MM.1S (cell line): ENCODE results near the gene COL13A1.

ENCODE experiments used
- EZH2 ChIP-seq: fragments of 300-600 bp; sonication (generic); optimal IDR thresholded peaks from 2 replicates; pipeline ENCODE3; 2017; ENCODE audit warnings: low read depth, mild to moderate bottlenecking, antibody characterized with exemption, low read length, mixed read lengths
- TF ChIP-seq, protein P1 (sequence below): fragments of 300-600 bp; sonication (generic); IDR thresholded peaks from 2 replicates; pipeline ENCODE4 v1.5.1; 2016; ENCODE audit warnings: antibody characterized with exemption, low read length, mixed read lengths

DNA sequence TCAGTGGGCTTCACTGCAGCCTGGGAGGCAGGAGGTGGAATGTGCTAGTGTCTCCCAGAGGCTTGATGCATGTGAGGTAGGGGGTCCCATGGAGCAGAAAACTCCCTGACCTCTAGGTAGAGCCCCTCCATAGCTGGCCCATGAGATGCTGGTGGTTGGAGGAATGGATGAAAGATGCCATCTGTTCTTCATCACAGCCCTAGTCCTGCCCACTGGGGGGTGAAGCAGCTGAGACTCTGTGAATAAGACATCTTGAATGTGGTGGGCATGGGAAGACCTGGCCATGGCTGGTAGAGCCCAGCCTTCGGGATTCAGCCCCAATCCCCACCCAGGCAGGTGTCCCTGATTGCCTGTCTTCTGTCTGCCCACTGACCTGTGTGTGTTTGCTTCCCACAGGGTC lies 92.5 kb downstream of the COL13A1 start:
- TF ChIP-seq, protein P1, sequence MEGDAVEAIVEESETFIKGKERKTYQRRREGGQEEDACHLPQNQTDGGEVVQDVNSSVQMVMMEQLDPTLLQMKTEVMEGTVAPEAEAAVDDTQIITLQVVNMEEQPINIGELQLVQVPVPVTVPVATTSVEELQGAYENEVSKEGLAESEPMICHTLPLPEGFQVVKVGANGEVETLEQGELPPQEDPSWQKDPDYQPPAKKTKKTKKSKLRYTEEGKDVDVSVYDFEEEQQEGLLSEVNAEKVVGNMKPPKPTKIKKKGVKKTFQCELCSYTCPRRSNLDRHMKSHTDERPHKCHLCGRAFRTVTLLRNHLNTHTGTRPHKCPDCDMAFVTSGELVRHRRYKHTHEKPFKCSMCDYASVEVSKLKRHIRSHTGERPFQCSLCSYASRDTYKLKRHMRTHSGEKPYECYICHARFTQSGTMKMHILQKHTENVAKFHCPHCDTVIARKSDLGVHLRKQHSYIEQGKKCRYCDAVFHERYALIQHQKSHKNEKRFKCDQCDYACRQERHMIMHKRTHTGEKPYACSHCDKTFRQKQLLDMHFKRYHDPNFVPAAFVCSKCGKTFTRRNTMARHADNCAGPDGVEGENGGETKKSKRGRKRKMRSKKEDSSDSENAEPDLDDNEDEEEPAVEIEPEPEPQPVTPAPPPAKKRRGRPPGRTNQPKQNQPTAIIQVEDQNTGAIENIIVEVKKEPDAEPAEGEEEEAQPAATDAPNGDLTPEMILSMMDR, result no peak
- no peak for TF ChIP-seq EZH2
